UCSD-AML1 (cell line): ENCODE measurements around the gene MBNL2.
A peak's percentile ranks its signal among the peaks of the same experiment; 100 is the strongest.

ENCODE experiments used
- DNase-seq: peaks from one replicate; lab custom pipeline; 2025; ENCODE audit not compliant: unreplicated experiment; lab: John Stamatoyannopoulos, UW

MBNL2 gene

GRCh38 chr13:97221989-97222700 is at the start of gene MBNL2:
Gene MBNL2 (plus strand): TSS chr13:97222333. CDS start chr13:97276236, 53,903 bp downstream.
- DNase-seq = peak; percentile 82

GRCh38 chr13:97174638-97175037 is 47.5 kb upstream of the MBNL2 start:
- no peak for DNase-seq

- no peak for DNase-seq
Observed at GRCh38 chr13:97175041-97175440, 47.1 kb upstream of the MBNL2 start.

GRCh38 chr13:97179501-97179900 is 42.6 kb upstream of the MBNL2 start:
- DNase-seq = no peak

GRCh38 chr13:97182111-97182890 is 39.8 kb upstream of the MBNL2 start:
- DNase-seq = no peak

GRCh38 chr13:97185291-97185690 is 36.8 kb upstream of the MBNL2 start:
- DNase-seq = no peak

- no peak for DNase-seq
Observed at GRCh38 chr13:97185751-97186150, 36.4 kb upstream of the MBNL2 start.

GRCh38 chr13:97188207-97188606 is 33.9 kb upstream of the MBNL2 start:
- DNase-seq = no peak

- no peak for DNase-seq
Observed at GRCh38 chr13:97189928-97190327, 32.2 kb upstream of the MBNL2 start.

GRCh38 chr13:97191142-97191541 is 31.0 kb upstream of the MBNL2 start:
- DNase-seq = no peak

GRCh38 chr13:97191615-97192014 is 30.5 kb upstream of the MBNL2 start:
- DNase-seq = no peak

- no peak for DNase-seq
Observed at GRCh38 chr13:97192166-97192565, 30.0 kb upstream of the MBNL2 start.

GRCh38 chr13:97193577-97193976 is 28.6 kb upstream of the MBNL2 start:
- no peak for DNase-seq

- DNase-seq = no peak
Observed at GRCh38 chr13:97194479-97194878, 27.7 kb upstream of the MBNL2 start.

GRCh38 chr13:97196340-97196739 is 25.8 kb upstream of the MBNL2 start:
- DNase-seq = no peak

GRCh38 chr13:97198753-97199152 is 23.4 kb upstream of the MBNL2 start:
- no peak for DNase-seq

GRCh38 chr13:97199451-97199850 is 22.7 kb upstream of the MBNL2 start:
- no peak for DNase-seq

- no peak for DNase-seq
Observed at GRCh38 chr13:97200081-97200942, 21.8 kb upstream of the MBNL2 start.

- no peak for DNase-seq
Observed at GRCh38 chr13:97202761-97203160, 19.4 kb upstream of the MBNL2 start.

- DNase-seq = no peak
Observed at GRCh38 chr13:97205465-97205864, 16.7 kb upstream of the MBNL2 start.

- no peak for DNase-seq
Observed at GRCh38 chr13:97205982-97206381, 16.2 kb upstream of the MBNL2 start.
